Fibroblast of lung (primary cell): ENCODE data around the gene KAT2B. TPM values are rescaled to one million over a fixed set of nuclear protein-coding genes. Genes with fewer than 3 reads are reported as not detected.

ENCODE experiments used
- DNase-seq, 2 donors: peaks; one replicate each; pipeline versions ENCODE4 v3.0.0 to v3.0.0-alpha.2; 2010; ENCODE audit warnings: low read depth in 2 of 2
- H2AFZ ChIP-seq: 2 replicates; pipeline ENCODE4 v1.5.1; 2012; ENCODE audit warnings: low read length, control low read depth, inconsistent platforms
- H3K27ac ChIP-seq: 2 replicates; pipeline ENCODE4 v1.5.1; 2011; ENCODE audit warnings: low read length, control low read depth; ENCODE audit not compliant: insufficient read depth
- H3K27me3 ChIP-seq: 2 replicates; pipeline ENCODE4 v1.5.1; 2011; ENCODE audit warnings: mild to moderate bottlenecking, low read length; ENCODE audit not compliant: control insufficient read depth, insufficient read depth
- H3K36me3 ChIP-seq: 2 replicates; pipeline ENCODE4 v1.5.1; 2011; ENCODE audit warnings: low read length; ENCODE audit not compliant: control insufficient read depth, insufficient read depth
- H3K4me1 ChIP-seq: 2 replicates; pipeline ENCODE4 v1.5.1; 2011; ENCODE audit warnings: low read length; ENCODE audit not compliant: control insufficient read depth, insufficient read depth; ENCODE audit errors: extremely low read depth
- H3K4me2 ChIP-seq: 2 replicates; pipeline ENCODE4 v1.5.1; 2011; ENCODE audit warnings: low read length, control low read depth; ENCODE audit not compliant: insufficient read depth; ENCODE audit errors: extremely low read depth
- H3K4me3 ChIP-seq, 4 experiments: fragments of 200-600 bp in 1 of 4; sonication (generic) in 1 of 4; replicated peaks in 1 of 4; 2 replicates each; pipeline ENCODE4 v1.5.1; 2011 to 2016; ENCODE audit warnings: low read length in 4 of 4, low read depth in 3 of 4, mild to moderate bottlenecking in 3 of 4, control low read depth in 2 of 4, inconsistent platforms in 1 of 4, mixed read lengths in 1 of 4; ENCODE audit not compliant: insufficient read depth in 1 of 4; ENCODE audit errors: control extremely low read depth in 1 of 4
- H3K79me2 ChIP-seq: 2 replicates; pipeline ENCODE4 v1.5.1; 2012; ENCODE audit warnings: mild to moderate bottlenecking, low read length, inconsistent platforms; ENCODE audit not compliant: control insufficient read depth, insufficient read depth
- H3K9ac ChIP-seq: 2 replicates; pipeline ENCODE4 v1.5.1; 2011; ENCODE audit warnings: mild to moderate bottlenecking, low read length, control low read depth; ENCODE audit not compliant: insufficient read depth
- H3K9me3 ChIP-seq: 2 replicates; pipeline ENCODE4 v1.5.1; 2012; ENCODE audit warnings: low read depth, low read length; ENCODE audit not compliant: control insufficient read depth, insufficient read depth
- H4K20me1 ChIP-seq: 2 replicates; pipeline ENCODE4 v1.5.1; 2011; ENCODE audit warnings: low read length; ENCODE audit not compliant: control insufficient read depth, insufficient read depth; ENCODE audit errors: extremely low read depth
- CTCF ChIP-seq, 2 donors: IDR thresholded peaks in 1 of 2; conservative IDR thresholded peaks in 1 of 2; 1 replicate in 1 of 2; 2 replicates in 1 of 2; pipeline ENCODE4 v1.5.1; 2011 to 2012; ENCODE audit warnings: low read length in 2 of 2, control low read depth in 1 of 2, inconsistent platforms in 1 of 2, low read depth in 1 of 2, mild to moderate bottlenecking in 1 of 2
- EZH2 ChIP-seq: IDR thresholded peaks from 2 replicates; pipeline ENCODE4 v1.5.1; 2012; ENCODE audit warnings: low read length, control low read depth, mild to moderate bottlenecking; ENCODE audit errors: missing control alignments
- polyA plus RNA-seq, 2 donors: library from polyadenylated mRNA; depleted of rRNA in 1 of 2; stranded (reverse) in 1 of 2; unstranded in 1 of 2; fragments of >200 nt; gene quantifications; 2 replicates each; pipeline ENCODE4 v1.2.1, GENCODE V29; 2011 to 2012; ENCODE audit warnings: missing spikeins in 1 of 2
- total RNA-seq: library from RNA; depleted of rRNA; stranded (reverse); fragments of >200 nt; gene quantifications from 2 replicates; pipeline ENCODE4 v1.2.1, GENCODE V29; 2014

Gene KAT2B
- total and polyA plus RNA-seq, 2 donors (not counting 1 experiment from before 2014, with no cell fraction given), result 9.1 to 14.7 TPM

GRCh38 chr3:20185331-20185678 is 145.1 kb downstream of the KAT2B start:
- H3K4me2 ChIP-seq, result peak overlapping the region; percentile 78
- no peaks in the 10 kb centered on the region for H3K27me3 ChIP-seq
- no peak for TF ChIP-seq EZH2
- TF ChIP-seq CTCF (conservative IDR thresholded peaks at IDR 0.05 in 1 of 2, IDR thresholded peaks at IDR 0.05 in 1 of 2; ENCODE audit: low read depth in 1 of 2, low read length in 2 of 2), result no peak
- no peaks in the 10 kb centered on the region for H3K4me1 ChIP-seq
- peak overlapping the region; percentile 90 for H3K27ac ChIP-seq
- peak overlapping the region; percentile 84 for H3K9ac ChIP-seq
- peak; percentile 20 to 29 for DNase-seq
- peaks cover 12% of the 10 kb centered on the region for H3K79me2 ChIP-seq
- no peaks in the 10 kb centered on the region for H3K9me3 ChIP-seq
- no peaks in the 10 kb centered on the region for H3K36me3 ChIP-seq
- H2AFZ ChIP-seq, result peak overlapping the region; percentile 97
- no peaks in the 10 kb centered on the region for H4K20me1 ChIP-seq
- peak overlapping the region; percentile 71 to 85 (median 74) for H3K4me3 ChIP-seq

- Histone ChIP-seq H3K27ac (peak within 1 kb of the TSS; percentile 90), H3K4me1 (no peaks in the 10 kb centered on the region), H4K20me1 (no peaks in the 10 kb centered on the region), H3K79me2 (peaks cover 12% of the 10 kb centered on the region), H3K9me3 (no peaks in the 10 kb centered on the region), H3K4me3 (peak within 1 kb of the TSS; percentile 71 to 96 (median 78)), H3K9ac (peak within 1 kb of the TSS; percentile 84), H3K36me3 (no peaks in the 10 kb centered on the region), H2AFZ (peak within 1 kb of the TSS; percentile 97), H3K27me3 (no peaks in the 10 kb centered on the region), H3K4me2 (peak within 1 kb of the TSS; percentile 92)
- peak; percentile 96 to 97 for DNase-seq
- TF ChIP-seq CTCF (conservative IDR thresholded peaks at IDR 0.05 in 1 of 2, IDR thresholded peaks at IDR 0.05 in 1 of 2; ENCODE audit: low read depth in 1 of 2, low read length in 2 of 2) (peak in 1 of 2 donors; percentile 18), EZH2 (no peak)
These were observed 145.7 kb downstream of the KAT2B start, which contains the start of gene SGO1 for GRCh38 chr3:20185679-20186599. SGO1 (minus strand) TSS chr3:20186206; CDS start chr3:20184027, 2,179 bp downstream.

- TF ChIP-seq CTCF (conservative IDR thresholded peaks at IDR 0.05 in 1 of 2, IDR thresholded peaks at IDR 0.05 in 1 of 2; ENCODE audit: low read depth in 1 of 2, low read length in 2 of 2) (no peak), EZH2 (no peak)
- Histone ChIP-seq H3K9ac (peak overlapping the region; percentile 84), H3K4me3 (peak overlapping the region; percentile 71 to 96 (median 78)), H3K36me3 (no peaks in the 10 kb centered on the region), H4K20me1 (no peaks in the 10 kb centered on the region), H3K79me2 (peaks cover 12% of the 10 kb centered on the region), H3K4me2 (peak overlapping the region; percentile 92), H3K27ac (peak overlapping the region; percentile 90), H3K27me3 (no peaks in the 10 kb centered on the region), H3K4me1 (no peaks in the 10 kb centered on the region), H2AFZ (peak overlapping the region; percentile 84), H3K9me3 (no peaks in the 10 kb centered on the region)
- peak in 1 of 2 donors; percentile 27 for DNase-seq
These were observed 146.4 kb downstream of the KAT2B start for GRCh38 chr3:20186600-20187004.
